Activated CD4-positive, alpha-beta T cell treated with anti-CD3 and anti-CD28 coated beads, Interleukin-2, amount 50 U/mL, for 1 hour (primary cell): Measurements from ENCODE around the gene AAGAB.
A peak's percentile ranks its signal among the peaks of the same experiment; 100 is the strongest.
"Not testable (repeated sequence)": the region's sequence is repeated elsewhere in the genome, so short reads cannot be mapped to it uniquely, and the experiment has no call there.

ENCODE experiments used
- DNase-seq: peaks from one replicate; pipeline ENCODE4 v3.0.0-alpha.2; 2020

Gene AAGAB

GRCh38 chr15:67253101-67253500, 1.4 kb downstream of the AAGAB start:
- no peak for DNase-seq

GRCh38 chr15:67251318-67251717, 3.1 kb downstream of the AAGAB start:
- no peak for DNase-seq

- no peak for DNase-seq
These were observed 4.6 kb downstream of the AAGAB start for GRCh38 chr15:67249830-67250229.

GRCh38 chr15:67248011-67248505, 6.4 kb downstream of the AAGAB start:
- no peak for DNase-seq

GRCh38 chr15:67246606-67247005, 7.9 kb downstream of the AAGAB start:
- DNase-seq = not testable (repeated sequence)

- no peak for DNase-seq
These were observed 9.4 kb downstream of the AAGAB start for GRCh38 chr15:67244971-67245478.

GRCh38 chr15:67242708-67243111, 11.8 kb downstream of the AAGAB start:
- DNase-seq = no peak

GRCh38 chr15:67241132-67241855, 13.2 kb downstream of the AAGAB start:
- DNase-seq = no peak

GRCh38 chr15:67240235-67241131, 14.0 kb downstream of the AAGAB start:
- peak; percentile 25 for DNase-seq

- no peak for DNase-seq
These were observed 21.9 kb downstream of the AAGAB start for GRCh38 chr15:67232591-67232990.

GRCh38 chr15:67230504-67230903, 24.0 kb downstream of the AAGAB start:
- DNase-seq = no peak

GRCh38 chr15:67228286-67228685, 26.2 kb downstream of the AAGAB start:
- DNase-seq = no peak

GRCh38 chr15:67227846-67228245, 26.6 kb downstream of the AAGAB start:
- DNase-seq = no peak

GRCh38 chr15:67227431-67227830, 27.0 kb downstream of the AAGAB start:
- no peak for DNase-seq

- no peak for DNase-seq
These were observed 29.1 kb downstream of the AAGAB start for GRCh38 chr15:67225336-67225735.

GRCh38 chr15:67224889-67225288, 29.6 kb downstream of the AAGAB start:
- DNase-seq = no peak

GRCh38 chr15:67219288-67219687, 35.2 kb downstream of the AAGAB start:
- no peak for DNase-seq

- no peak for DNase-seq
These were observed 36.0 kb downstream of the AAGAB start for GRCh38 chr15:67218428-67218827.

GRCh38 chr15:67216859-67217258, 37.6 kb downstream of the AAGAB start:
- no peak for DNase-seq

GRCh38 chr15:67215102-67215501, 39.4 kb downstream of the AAGAB start:
- no peak for DNase-seq

GRCh38 chr15:67212684-67213367, 41.6 kb downstream of the AAGAB start:
- DNase-seq = no peak

GRCh38 chr15:67210555-67211168, 43.8 kb downstream of the AAGAB start:
- DNase-seq = no peak

GRCh38 chr15:67208396-67208795, 46.1 kb downstream of the AAGAB start:
- no peak for DNase-seq
